Sigmoid colon (tissue), 7 donors: Measurements from ENCODE around the gene KCNG2. TPM values are rescaled to one million over a fixed set of nuclear protein-coding genes. Genes with fewer than 3 reads are reported as not detected.

ENCODE experiments used
- DNase-seq: peaks from one replicate; pipeline ENCODE4 v3.0.0-alpha.2; 2019
- H3K27ac ChIP-seq, 4 donors: fragments of 200-600 bp; sonication (generic); one replicate each; pipeline ENCODE4 v1.5.1; 2016 to 2019; ENCODE audit warnings: mild to moderate bottlenecking in 1 of 4
- H3K27me3 ChIP-seq, 3 donors: fragments of 200-600 bp; sonication (generic); one replicate each; pipeline ENCODE4 v1.5.1; 2019; ENCODE audit warnings: mild to moderate bottlenecking in 1 of 3
- H3K36me3 ChIP-seq, 4 donors: fragments of 200-600 bp; sonication (generic); one replicate each; pipeline ENCODE4 v1.5.1; 2016 to 2019
- H3K4me1 ChIP-seq, 4 donors: fragments of 200-600 bp; sonication (generic); one replicate each; pipeline ENCODE4 v1.5.1; 2017 to 2019
- H3K4me3 ChIP-seq, 4 donors: fragments of 200-600 bp; sonication (generic); one replicate each; pipeline ENCODE4 v1.5.1; 2017 to 2019; ENCODE audit warnings: mild to moderate bottlenecking in 2 of 4, moderate library complexity in 1 of 4
- H3K9me3 ChIP-seq, 4 donors: fragments of 200-600 bp in 3 of 4; sonication (generic) in 3 of 4; one replicate each; pipeline versions ENCODE4 v1.5.1 to v1.6.1; 2013 to 2019
- EP300 ChIP-seq, 4 donors: sonication (generic); formaldehyde crosslinking; IDR thresholded peaks; one replicate each; pipeline ENCODE4 v1.6.1; 2017; ENCODE audit warnings: antibody characterized with exemption in 4 of 4
- POLR2A ChIP-seq, 2 donors: fragments of 450-650 bp; IDR thresholded peaks; one replicate each; pipeline ENCODE4 v1.6.1; 2016; ENCODE audit warnings: antibody characterized with exemption in 2 of 2, mild to moderate bottlenecking in 2 of 2, moderate library complexity in 2 of 2
- POLR2AphosphoS5 ChIP-seq, 4 donors: sonication (generic); formaldehyde crosslinking; IDR thresholded peaks; one replicate each; pipeline ENCODE4 v1.6.1; 2017; ENCODE audit warnings: antibody characterized with exemption in 4 of 4
- WGBS, 2 donors: extraction: QIAGEN DNeasy Blood & Tissue Kit; methylation state at CpG; one replicate each; pipeline ENCODE4 v1.1.7; 2013; 5-methylcytosine and 5-hydroxymethylcytosine counted together
- intact Hi-C: fragments of 100-400 bp; cut with DNase I; formaldehyde crosslinking; loops from one replicate; pipeline ENCODE4 v1.15.1; 2023
- polyA plus RNA-seq, 3 donors: library from polyadenylated mRNA; stranded (reverse); fragments of 200-250 nt; gene quantifications; one replicate each; pipeline ENCODE4 v1.2.3, GENCODE V29; 2013
- total RNA-seq, 4 donors: library from RNA; depleted of rRNA; stranded (reverse); fragments of >200 nt; gene quantifications; one replicate each; pipeline ENCODE4 v1.1.0, GENCODE V29; 2016
- TF ChIP-seq, protein P1 (sequence below), 4 experiments: fragments of 450-650 bp in 3 of 4; fragments of 200-600 bp in 1 of 4; IDR thresholded peaks; one replicate each; pipeline ENCODE4 v1.5.1; 2016 to 2019; ENCODE audit warnings: antibody characterized with exemption in 4 of 4, mild to moderate bottlenecking in 3 of 4, moderate library complexity in 2 of 4
- donor health status: healthy with polysubstance abuse.
- donor health status: Bipolar disorder and iron deficiency.
- donor health status: healthy.

KCNG2 gene
- total and polyA plus RNA-seq, 7 donors: 0.15 to 0.41 TPM; not detected in 5

DNA sequence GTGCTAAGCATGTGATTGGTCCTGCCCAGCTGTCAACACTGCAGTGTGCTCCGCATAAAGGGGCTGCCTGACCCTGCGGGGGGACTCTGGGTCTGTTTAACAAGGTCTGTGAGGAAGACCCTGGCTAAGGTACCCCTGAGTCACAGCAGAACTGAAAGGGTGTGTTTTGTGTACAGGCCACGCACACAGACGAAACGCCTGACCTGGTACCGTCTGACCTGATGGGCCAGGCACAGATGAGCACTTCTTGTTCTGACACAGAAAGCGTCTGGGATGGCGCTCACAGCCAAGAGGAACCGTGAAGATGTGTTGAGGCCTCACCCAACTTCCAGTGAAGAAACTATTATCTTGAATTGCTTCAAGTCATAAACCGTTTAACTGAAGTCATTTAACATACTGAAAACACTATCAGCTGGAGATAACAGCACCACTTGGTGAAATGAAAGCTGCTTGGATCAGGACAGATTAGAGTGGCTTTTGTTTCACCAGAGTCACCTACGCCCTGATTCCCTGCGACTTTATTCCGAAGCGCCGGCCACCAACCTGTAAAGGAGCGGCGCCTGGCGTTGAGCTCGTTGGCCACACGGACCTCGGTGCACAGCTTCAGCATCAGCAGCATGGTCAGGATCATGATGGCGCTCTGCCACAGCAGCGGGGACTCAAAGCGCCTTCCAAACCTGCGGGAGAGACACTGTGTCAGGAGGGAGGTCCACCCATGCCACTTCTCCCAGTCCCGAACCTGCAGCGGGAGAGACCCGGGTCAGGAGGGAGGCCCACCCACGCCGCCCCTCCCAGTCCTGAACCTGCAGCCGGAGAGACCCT is 145.3 kb downstream of the KCNG2 start:
- intact Hi-C loops: no loop called here
- WGBS, 2 donors: 18 to 74% methylated on average over 31 of the region's 31 CpGs
- Histone ChIP-seq H3K4me1 (peaks cover 0 to 29% (median 19%) of the 10 kb centered on the region in 4 donors), H3K4me3 (no peak overlapping the region), H3K9me3 (no peaks in the 10 kb centered on the region), H3K36me3 (peaks cover 4 to 43% (median 15%) of the 10 kb centered on the region in 4 donors), H3K27me3 (no peaks in the 10 kb centered on the region), H3K27ac (no peak overlapping the region)
- no peak for TF ChIP-seq POLR2A (IDR thresholded peaks at IDR 0.05)
- TF ChIP-seq EP300 (IDR thresholded peaks at IDR 0.05): no peak
- no peak for TF ChIP-seq POLR2AphosphoS5 (IDR thresholded peaks at IDR 0.05)
- TF ChIP-seq, protein P1, sequence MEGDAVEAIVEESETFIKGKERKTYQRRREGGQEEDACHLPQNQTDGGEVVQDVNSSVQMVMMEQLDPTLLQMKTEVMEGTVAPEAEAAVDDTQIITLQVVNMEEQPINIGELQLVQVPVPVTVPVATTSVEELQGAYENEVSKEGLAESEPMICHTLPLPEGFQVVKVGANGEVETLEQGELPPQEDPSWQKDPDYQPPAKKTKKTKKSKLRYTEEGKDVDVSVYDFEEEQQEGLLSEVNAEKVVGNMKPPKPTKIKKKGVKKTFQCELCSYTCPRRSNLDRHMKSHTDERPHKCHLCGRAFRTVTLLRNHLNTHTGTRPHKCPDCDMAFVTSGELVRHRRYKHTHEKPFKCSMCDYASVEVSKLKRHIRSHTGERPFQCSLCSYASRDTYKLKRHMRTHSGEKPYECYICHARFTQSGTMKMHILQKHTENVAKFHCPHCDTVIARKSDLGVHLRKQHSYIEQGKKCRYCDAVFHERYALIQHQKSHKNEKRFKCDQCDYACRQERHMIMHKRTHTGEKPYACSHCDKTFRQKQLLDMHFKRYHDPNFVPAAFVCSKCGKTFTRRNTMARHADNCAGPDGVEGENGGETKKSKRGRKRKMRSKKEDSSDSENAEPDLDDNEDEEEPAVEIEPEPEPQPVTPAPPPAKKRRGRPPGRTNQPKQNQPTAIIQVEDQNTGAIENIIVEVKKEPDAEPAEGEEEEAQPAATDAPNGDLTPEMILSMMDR (IDR thresholded peaks at IDR 0.05): no peak
- peak; percentile 52 for DNase-seq

DNA sequence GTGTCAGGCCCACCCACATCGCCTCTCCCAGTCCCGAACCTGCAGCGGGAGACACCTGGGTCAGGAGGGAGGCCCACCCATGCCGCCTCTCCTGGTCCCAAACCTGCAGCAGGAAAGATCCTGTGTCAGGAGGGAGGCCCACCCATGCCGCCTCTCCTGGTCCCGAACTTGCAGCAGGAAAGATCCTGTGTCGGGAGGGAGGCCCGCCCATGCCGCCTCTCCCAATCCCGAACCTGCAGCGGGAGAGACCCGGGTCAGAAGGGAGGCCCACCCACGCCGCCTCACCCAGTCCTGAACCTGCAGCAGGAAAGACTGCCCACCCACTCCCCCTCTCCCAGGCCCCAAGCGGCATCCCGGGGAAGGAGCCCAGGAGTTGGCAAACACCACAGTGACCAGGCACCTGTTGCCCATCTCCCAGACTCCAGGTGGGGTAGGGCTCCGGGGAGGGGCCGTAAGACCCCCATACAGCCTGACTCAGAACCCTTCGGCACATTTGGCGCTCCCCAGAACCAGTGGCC is 145.9 kb downstream of the KCNG2 start:
- Histone ChIP-seq H3K36me3 (peaks cover 4 to 45% (median 15%) of the 10 kb centered on the region in 4 donors), H3K4me3 (no peak overlapping the region), H3K4me1 (peaks cover 0 to 35% (median 22%) of the 10 kb centered on the region in 4 donors), H3K27me3 (no peaks in the 10 kb centered on the region), H3K27ac (no peak overlapping the region), H3K9me3 (no peaks in the 10 kb centered on the region)
- intact Hi-C loops: no loop called here
- WGBS, 2 donors: 28 to 83% methylated on average over 20 of the region's 20 CpGs
- TF ChIP-seq, protein P1 (IDR thresholded peaks at IDR 0.05): no peak
- TF ChIP-seq EP300 (IDR thresholded peaks at IDR 0.05): no peak
- TF ChIP-seq POLR2AphosphoS5 (IDR thresholded peaks at IDR 0.05): no peak
- TF ChIP-seq POLR2A (IDR thresholded peaks at IDR 0.05): no peak
- peak; percentile 55 for DNase-seq

DNA sequence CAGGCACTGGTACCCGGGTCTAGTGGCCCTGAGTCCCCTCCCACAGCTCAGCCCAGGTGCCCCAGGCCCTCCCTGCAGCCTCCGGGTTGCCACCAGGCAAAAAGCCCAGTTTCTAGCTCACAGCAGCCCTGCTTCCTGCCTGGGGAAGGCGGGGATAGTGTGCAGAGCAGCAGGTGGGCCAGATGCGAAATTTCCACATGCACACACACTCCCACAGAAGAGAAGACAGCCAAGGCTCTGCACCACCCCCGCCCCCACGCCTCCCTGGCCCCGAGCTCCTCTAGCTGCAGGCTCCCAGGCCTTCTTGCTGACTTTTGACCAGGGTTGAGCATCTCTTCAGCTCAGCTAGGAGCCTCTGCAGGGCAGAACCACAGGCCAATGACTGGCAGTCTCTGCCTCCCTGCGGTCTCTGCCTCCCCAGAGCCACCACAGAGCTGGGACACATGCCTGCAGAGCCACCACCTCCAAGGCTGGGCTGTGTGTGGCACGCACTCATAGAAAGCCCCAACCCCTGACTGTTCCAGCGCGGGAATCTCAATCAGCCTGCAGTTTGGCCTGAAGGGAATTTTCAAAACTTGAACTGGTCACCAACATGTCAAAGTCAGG is 146.5 kb downstream of the KCNG2 start:
- no peaks in the 10 kb centered on the region for H3K27me3 ChIP-seq
- peak; percentile 67 for DNase-seq
- no peak overlapping the region for H3K27ac ChIP-seq
- 27 to 55% methylated on average over 11 of the region's 11 CpGs for WGBS, 2 donors
- no peaks in the 10 kb centered on the region for H3K9me3 ChIP-seq
- no peak overlapping the region for H3K4me3 ChIP-seq
- H3K4me1 ChIP-seq: peaks cover 0 to 39% (median 27%) of the 10 kb centered on the region in 4 donors
- peaks cover 4 to 50% (median 15%) of the 10 kb centered on the region in 4 donors for H3K36me3 ChIP-seq
- intact Hi-C loops: no loop called here
- no peak for TF ChIP-seq EP300 (IDR thresholded peaks at IDR 0.05)
- no peak for TF ChIP-seq POLR2A (IDR thresholded peaks at IDR 0.05)
- TF ChIP-seq, protein P1 (IDR thresholded peaks at IDR 0.05): no peak
- no peak for TF ChIP-seq POLR2AphosphoS5 (IDR thresholded peaks at IDR 0.05)

DNA sequence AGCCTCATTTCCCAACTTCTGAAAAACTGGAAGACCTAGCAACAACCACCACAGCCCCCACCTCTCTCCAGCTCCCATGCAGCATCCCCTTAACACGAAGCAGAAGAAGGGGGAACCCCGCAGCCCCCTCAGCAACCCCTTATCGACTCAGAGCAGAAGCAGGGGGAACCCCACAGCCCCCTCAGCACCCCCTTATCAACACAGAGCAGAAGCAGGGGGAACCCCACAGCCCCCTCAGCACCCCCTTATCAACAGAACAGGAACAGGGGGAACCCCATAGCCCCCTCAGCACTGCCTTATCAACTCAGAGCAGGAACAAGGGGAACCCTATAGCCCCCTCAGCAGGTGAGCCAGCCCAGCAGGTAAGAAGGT is 147.0 kb downstream of the KCNG2 start:
- TF ChIP-seq EP300 (IDR thresholded peaks at IDR 0.05) (no peak), POLR2AphosphoS5 (IDR thresholded peaks at IDR 0.05) (no peak), POLR2A (IDR thresholded peaks at IDR 0.05) (no peak)
- TF ChIP-seq, protein P1 (IDR thresholded peaks at IDR 0.05): no peak
- H3K4me1 ChIP-seq: peaks cover 0 to 44% (median 32%) of the 10 kb centered on the region in 4 donors
- no peaks in the 10 kb centered on the region for H3K9me3 ChIP-seq
- H3K4me3 ChIP-seq: no peak overlapping the region
- H3K36me3 ChIP-seq: peaks cover 1 to 46% (median 15%) of the 10 kb centered on the region in 4 donors
- no peak overlapping the region for H3K27ac ChIP-seq
- intact Hi-C loops: loop anchor here (5.0 kb wide), 1 partner anchor 43 kb away; the partner anchor contains the start of gene TXNL4A
- WGBS, 2 donors: 50 to 63% methylated on average over 3 of the region's 3 CpGs
- H3K27me3 ChIP-seq: no peaks in the 10 kb centered on the region
- peak; percentile 37 for DNase-seq
